IMR-90 (cell line): ENCODE results near the gene SOX3. TPM values are rescaled to one million over a fixed set of nuclear protein-coding genes. Genes with fewer than 3 reads are reported as not detected.

Source experiments
- ATAC-seq: fragments of 200-7000 bp; cut with Tn5 transposase; 2 replicates; pipeline ENCODE4 v1.9.1; 2020; ENCODE audit warnings: low read depth, mild to moderate bottlenecking, moderate library complexity
- BruUV-seq: library from RNA; stranded (reverse); fragments of 400-500 nt; replicated peaks from 2 replicates; lab custom pipeline; 2021; lab: Mats Ljungman, UMichigan
- CTCF ChIA-PET: fragments of 300-600 bp; formaldehyde crosslinking; extraction: SDS; loops from one replicate; lab custom pipeline; 2021; ENCODE audit warnings: antibody characterized with exemption; lab: Yijun Ruan, JAX
- POLR2A ChIA-PET: fragments of 300-600 bp; sonication (Branson Sonifier 250); formaldehyde crosslinking; loops from one replicate; lab custom pipeline; 2022; ENCODE audit warnings: antibody characterized with exemption; ENCODE audit not compliant: unreplicated experiment; lab: Charles Lee
- DNase-seq: peaks from one replicate; pipeline ENCODE4 v3.0.0; 2013
- H2AFZ ChIP-seq: replicated peaks from 2 replicates; pipeline ENCODE3; 2013; ENCODE audit warnings: low read length, mild to moderate bottlenecking; ENCODE audit not compliant: poor library complexity
- H2AK5ac ChIP-seq: 2 replicates; pipeline ENCODE4 v1.6.1; 2013; ENCODE audit warnings: low read depth, low read length, inconsistent platforms
- H2AK9ac ChIP-seq: replicated peaks from 2 replicates; pipeline ENCODE3; 2013; ENCODE audit warnings: mild to moderate bottlenecking, low read depth, low read length, moderate library complexity; ENCODE audit not compliant: poor library complexity
- H2BK120ac ChIP-seq: 2 replicates; pipeline ENCODE4 v1.6.1; 2013; ENCODE audit warnings: low read depth, low read length, inconsistent platforms
- H2BK15ac ChIP-seq: 3 replicates; pipeline ENCODE4 v1.6.1; 2013; ENCODE audit warnings: low read depth, low read length, inconsistent platforms
- H2BK20ac ChIP-seq: 2 replicates; pipeline ENCODE4 v1.6.1; 2013; ENCODE audit warnings: low read depth, mild to moderate bottlenecking, inconsistent platforms, low read length, moderate library complexity
- H2BK5ac ChIP-seq: 2 replicates; pipeline ENCODE4 v1.6.1; 2013; ENCODE audit warnings: mild to moderate bottlenecking, low read depth, low read length, inconsistent platforms; ENCODE audit not compliant: poor library complexity, severe bottlenecking
- H3K14ac ChIP-seq: replicated peaks from 2 replicates; pipeline ENCODE4 v1.6.1; 2013; ENCODE audit warnings: low read depth, low read length, inconsistent platforms
- H3K18ac ChIP-seq: 2 replicates; pipeline ENCODE4 v1.6.1; 2013; ENCODE audit warnings: low read depth, low read length, control low read depth
- H3K23ac ChIP-seq: 2 replicates; pipeline ENCODE4 v1.6.1; 2013; ENCODE audit warnings: low read depth, low read length, inconsistent platforms
- H3K27ac ChIP-seq: 2 replicates; pipeline ENCODE4 v1.5.1; 2013; ENCODE audit warnings: mild to moderate bottlenecking, control low read depth, low read length; ENCODE audit not compliant: insufficient read depth
- H3K27me3 ChIP-seq: 2 replicates; pipeline ENCODE4 v1.6.1; 2013; ENCODE audit warnings: low read length; ENCODE audit not compliant: control insufficient read depth, insufficient read depth
- H3K36me3 ChIP-seq: 2 replicates; pipeline ENCODE4 v1.6.1; 2013; ENCODE audit warnings: low read length, mixed read lengths; ENCODE audit not compliant: control insufficient read depth, insufficient read depth
- H3K4ac ChIP-seq: 2 replicates; pipeline ENCODE4 v1.6.1; 2013; ENCODE audit warnings: low read depth, low read length, inconsistent platforms
- H3K4me1 ChIP-seq: 2 replicates; pipeline ENCODE4 v1.6.1; 2013; ENCODE audit warnings: low read length, mixed read lengths; ENCODE audit not compliant: control insufficient read depth, insufficient read depth
- H3K4me2 ChIP-seq: 2 replicates; pipeline ENCODE4 v1.6.1; 2013; ENCODE audit warnings: low read depth, mild to moderate bottlenecking, control low read depth, low read length, moderate library complexity
- H3K4me3 ChIP-seq: 2 replicates; pipeline ENCODE4 v1.5.1; 2013; ENCODE audit warnings: low read depth, mild to moderate bottlenecking, control low read depth, low read length, moderate library complexity; ENCODE audit not compliant: insufficient read depth
- H3K56ac ChIP-seq: 2 replicates; pipeline ENCODE4 v1.6.1; 2013; ENCODE audit warnings: low read length, inconsistent platforms; ENCODE audit not compliant: insufficient read depth; ENCODE audit errors: extremely low read depth
- H3K79me1 ChIP-seq, 2 experiments: 2 replicates each; pipeline ENCODE4 v1.6.1; 2013; ENCODE audit warnings: low read length in 2 of 2, inconsistent platforms in 1 of 2, low read depth in 1 of 2
- H3K9ac ChIP-seq: 2 replicates; pipeline ENCODE4 v1.6.1; 2013; ENCODE audit warnings: low read depth, low read length, control low read depth
- H3K9me1 ChIP-seq: 2 replicates; pipeline ENCODE4 v1.6.1; 2013; ENCODE audit warnings: low read length, inconsistent platforms; ENCODE audit not compliant: insufficient read depth
- H3K9me3 ChIP-seq: 2 replicates; pipeline ENCODE4 v1.6.1; 2013; ENCODE audit warnings: low read length; ENCODE audit not compliant: control insufficient read depth, insufficient read depth
- H4K20me1 ChIP-seq: 2 replicates; pipeline ENCODE4 v1.6.1; 2013; ENCODE audit warnings: low read length, inconsistent platforms; ENCODE audit not compliant: insufficient read depth
- H4K5ac ChIP-seq: 2 replicates; pipeline ENCODE4 v1.6.1; 2013; ENCODE audit warnings: mild to moderate bottlenecking, low read depth, low read length, control low read depth
- H4K8ac ChIP-seq, 2 experiments: 2 replicates each; pipeline ENCODE4 v1.6.1; 2013; ENCODE audit warnings: low read depth in 2 of 2, low read length in 2 of 2, control low read depth in 1 of 2, inconsistent platforms in 1 of 2
- H4K91ac ChIP-seq: 2 replicates; pipeline ENCODE4 v1.6.1; 2013; ENCODE audit warnings: low read depth, low read length, inconsistent platforms; ENCODE audit not compliant: insufficient read depth
- BHLHE40 ChIP-seq: fragments of 150-350 bp; IDR thresholded peaks from 2 replicates; pipeline ENCODE4 v1.6.1; 2016; ENCODE audit warnings: mild to moderate bottlenecking, low read depth, low read length
- CEBPB ChIP-seq: IDR thresholded peaks from 2 replicates; pipeline ENCODE4 v1.6.1; 2012; ENCODE audit warnings: low read depth, low read length, improper control_type of control experiment
- NFE2L2 ChIP-seq: fragments of 150-350 bp; IDR thresholded peaks from 2 replicates; pipeline ENCODE4 v1.6.1; 2016; ENCODE audit warnings: low read depth, mild to moderate bottlenecking, low read length
- RAD21 ChIP-seq: IDR thresholded peaks from 2 replicates; pipeline ENCODE4 v1.6.1; 2012; ENCODE audit warnings: low read length, improper control_type of control experiment
- SMC3 ChIP-seq: fragments of 150-350 bp; IDR thresholded peaks from 2 replicates; pipeline ENCODE4 v1.6.1; 2016; ENCODE audit warnings: low read depth, mild to moderate bottlenecking, antibody characterized with exemption, low read length, moderate library complexity
- USF2 ChIP-seq: fragments of 150-350 bp; IDR thresholded peaks from 2 replicates; pipeline ENCODE4 v1.6.1; 2017; ENCODE audit warnings: mild to moderate bottlenecking, antibody characterized with exemption, low read length, low read depth
- WGBS, 2 experiments: methylation state at CpG; one replicate each; pipeline versions ENCODE4 v1.1.5 to v1.1.7; 2013; ENCODE audit warnings: missing lambda C conversion rate in 2 of 2; ENCODE audit not compliant: insufficient read length in 1 of 2; ENCODE audit errors: extremely low coverage in 2 of 2; 5-methylcytosine and 5-hydroxymethylcytosine counted together
- dilution Hi-C: fragments of 300-500 bp; cut with HindIII; formaldehyde crosslinking; loops from one replicate; pipeline ENCODE4 v1.14.3; 2018; ENCODE audit warnings: low sequenced_read_pairs; ENCODE audit not compliant: unreplicated experiment
- in situ Hi-C: fragments of 300-500 bp; cut with MboI; formaldehyde crosslinking; loops from 3 replicates; pipeline ENCODE4 v1.14.3; 2019; ENCODE audit warnings: low sequenced_read_pairs, inconsistent platforms, mixed read lengths
- intact Hi-C: fragments of 100-400 bp; cut with micrococcal nuclease; formaldehyde crosslinking; loops from 2 replicates; pipeline ENCODE4 v1.10.0; 2022
- polyA plus RNA-seq, 3 experiments: library from polyadenylated mRNA; depleted of rRNA; stranded (reverse); fragments of >200 nt; gene quantifications; 2 replicates each; pipeline ENCODE4 v1.2.3, GENCODE V29; 2012; ENCODE audit warnings: low replicate concordance in 1 of 3
- total RNA-seq: library from RNA; depleted of rRNA; stranded (reverse); fragments of >200 nt; gene quantifications from 2 replicates; pipeline ENCODE4 v1.2.3, GENCODE V29; 2012

SOX3 gene
- total and polyA plus RNA-seq, 2 of the 4 experiments (the other 2 are of a cell fraction), result 0.03 TPM; not detected in 1

- TF ChIP-seq USF2 (no peak), NFE2L2 (no peak), SMC3 (no peak)
Measured at GRCh38 chrX:140548985-140549384, 44.1 kb upstream of the SOX3 start (continued).

GRCh38 chrX:140526171-140526570 lies 21.3 kb upstream of the SOX3 start:
- no TSS peak for BruUV-seq
- TF ChIP-seq RAD21 (peak; percentile 28; the same call in 1 of the 2 replicates), BHLHE40 (no peak), SMC3 (no peak), CEBPB (peak; percentile 27; the same call in 1 of the 2 replicates)
- H3K4me1 ChIP-seq, result no peaks in the 10 kb centered on the region; the same call in 1 of the 2 replicates

More at GRCh38 chrX:140526171-140526570, 21.3 kb upstream of the SOX3 start:
- Histone ChIP-seq H2AFZ (no peak overlapping the region), H3K9me3 (no peaks in the 10 kb centered on the region), H2BK5ac (peak overlapping the region; percentile 93), H3K9me1 (no peaks in the 10 kb centered on the region; the same call in 1 of the 2 replicates), H3K14ac (no peak overlapping the region), H3K4ac (peak overlapping the region; percentile 20; the same call in 1 of the 2 replicates), H3K36me3 (no peaks in the 10 kb centered on the region), H3K4me3 (no peak overlapping the region), H4K91ac (no peak overlapping the region; the same call in 1 of the 2 replicates), H4K5ac (no peak overlapping the region; the same call in 1 of the 2 replicates), H3K79me1 (no peaks in the 10 kb centered on the region), H3K9ac (no peak overlapping the region), H2BK120ac (peak overlapping the region; percentile 55), H4K8ac (no peak overlapping the region), H3K27me3 (no peaks in the 10 kb centered on the region), H2AK5ac (no peak overlapping the region), H4K20me1 (no peaks in the 10 kb centered on the region), H2BK15ac (no peak overlapping the region), H2BK20ac (no peak overlapping the region; the same call in 1 of the 2 replicates), H3K56ac (no peak overlapping the region), H2AK9ac (no peak overlapping the region), H3K27ac (no peak overlapping the region), H3K4me2 (peak overlapping the region; percentile 33; the same call in 1 of the 2 replicates), H3K18ac (peak overlapping the region; percentile 20; the same call in 1 of the 2 replicates), H3K23ac (no peak overlapping the region)
- WGBS, 2 experiments, result no CpG with 5 or more reads among the region's 5 CpGs
- DNase-seq (peak; percentile 57), ATAC-seq (peak; percentile 76)
- in situ Hi-C loops, result no loop called here
- POLR2A ChIA-PET, result no interaction called here
- dilution Hi-C loops, result no loop called here
- intact Hi-C loops, result loop anchor here (5.0 kb wide), 1 partner anchor 136 kb away; no protein-coding TSS in a partner anchor
- CTCF ChIA-PET, result interaction anchor here (0.9 to 1.4 kb wide), 2 partner anchors 17 to 138 kb away, joined by 3 to 6 read pairs; no protein-coding TSS in a partner anchor
